GM12878 (cell line): ENCODE measurements around the gene B4GALT1. TPM values are rescaled to one million over a fixed set of nuclear protein-coding genes. Genes with fewer than 3 reads are reported as not detected.
A peak's percentile ranks its signal among the peaks of the same experiment; 100 is the strongest.
"Not testable (repeated sequence)": the region's sequence is repeated elsewhere in the genome, so short reads cannot be mapped to it uniquely, and the experiment has no call there.

ENCODE experiments used
- ATAC-seq: fragments of 200-7000 bp; cut with Tn5 transposase; 3 replicates; pipeline ENCODE4 v1.9.1; 2020; ENCODE audit warnings: mild to moderate bottlenecking, moderate library complexity
- BruUV-seq: library from RNA; stranded (reverse); fragments of 400-500 nt; replicated peaks from 2 replicates; lab custom pipeline; 2021; lab: Mats Ljungman, UMichigan
- CTCF ChIA-PET: fragments of 300-600 bp; sonication (Branson Sonifier 250); formaldehyde crosslinking; extraction: SDS; loops from one replicate; lab custom pipeline; 2021; ENCODE audit warnings: inconsistent platforms; lab: Yijun Ruan, JAX
- POLR2A ChIA-PET: fragments of 350-600 bp; formaldehyde crosslinking; extraction: SDS; loops from one replicate; lab custom pipeline; 2021; ENCODE audit warnings: inconsistent platforms; lab: Charles Lee
- RAD21 ChIA-PET: fragments of 300-600 bp; sonication (Branson Sonifier 250); formaldehyde crosslinking; loops from one replicate; lab custom pipeline; 2023; ENCODE audit warnings: antibody characterized with exemption; ENCODE audit not compliant: unreplicated experiment; lab: Charles Lee
- SMC1A ChIA-PET: fragments of 300-600 bp; sonication (Branson Sonifier 250); formaldehyde crosslinking; loops from one replicate; lab custom pipeline; 2023; ENCODE audit not compliant: unreplicated experiment, uncharacterized antibody; lab: Charles Lee
- DNase-seq: peaks from one replicate; pipeline ENCODE4 v3.0.0-alpha.2; 2011; ENCODE audit warnings: low read depth, low spot score
- FAIRE-seq: peaks from 3 replicates; lab custom pipeline; 2011; peaks lifted over from hg19 to GRCh38; lab: Jason Lieb, UNC
- H2AFZ ChIP-seq: 2 replicates; pipeline ENCODE4 v1.6.0; 2011; ENCODE audit warnings: low read depth, low read length, control low read depth; ENCODE audit not compliant: control insufficient read depth
- H3K27ac ChIP-seq: 2 replicates; pipeline ENCODE4 v1.5.1; 2011; ENCODE audit warnings: control low read depth; ENCODE audit not compliant: control insufficient read depth, insufficient read depth
- H3K27me3 ChIP-seq, 2 experiments: replicated peaks in 1 of 2; 2 replicates each; pipeline versions ENCODE4 v1.6.0 to v1.6.1; 2011; ENCODE audit warnings: low read length in 1 of 2; ENCODE audit not compliant: control insufficient read depth in 2 of 2, insufficient read depth in 2 of 2
- H3K36me3 ChIP-seq, 2 experiments: 2 replicates each; pipeline ENCODE4 v1.5.1; 2011; ENCODE audit warnings: low read length in 1 of 2; ENCODE audit not compliant: control insufficient read depth in 2 of 2, insufficient read depth in 2 of 2
- H3K4me1 ChIP-seq: 2 replicates; pipeline ENCODE4 v1.6.1; 2011; ENCODE audit warnings: mild to moderate bottlenecking, low read length, moderate library complexity, mixed read lengths; ENCODE audit not compliant: control insufficient read depth, insufficient read depth
- H3K4me2 ChIP-seq: 2 replicates; pipeline ENCODE4 v1.6.0; 2011; ENCODE audit warnings: control low read depth; ENCODE audit not compliant: control insufficient read depth, insufficient read depth
- H3K4me3 ChIP-seq: fragments of 200-600 bp; sonication (generic); 2 replicates; pipeline ENCODE4 v1.5.1; 2016
- H3K79me2 ChIP-seq: 2 replicates; pipeline ENCODE4 v1.6.0; 2011; ENCODE audit warnings: low read length; ENCODE audit not compliant: control insufficient read depth, insufficient read depth
- H3K9ac ChIP-seq: 2 replicates; pipeline ENCODE4 v1.8.0; 2011; ENCODE audit warnings: low read length, control low read depth, mixed read lengths; ENCODE audit not compliant: control insufficient read depth, insufficient read depth
- H3K9me3 ChIP-seq: replicated peaks from 3 replicates; pipeline ENCODE4 v1.5.1; 2011; ENCODE audit warnings: mild to moderate bottlenecking, low read length; ENCODE audit not compliant: control insufficient read depth, insufficient read depth
- H4K20me1 ChIP-seq: 2 replicates; pipeline ENCODE4 v1.6.0; 2011; ENCODE audit not compliant: control insufficient read depth, insufficient read depth
- ATF7 ChIP-seq: fragments of 450-650 bp; IDR thresholded peaks from 2 replicates; pipeline ENCODE4 v1.6.1; 2016; ENCODE audit warnings: low read depth, mild to moderate bottlenecking
- DPF2 ChIP-seq: fragments of 450-650 bp; IDR thresholded peaks from 2 replicates; pipeline ENCODE4 v1.6.1; 2017; ENCODE audit warnings: mild to moderate bottlenecking
- EGR1 ChIP-seq, 2 experiments: IDR thresholded peaks; 1 replicate in 1 of 2; 2 replicates in 1 of 2; pipeline ENCODE4 v1.6.1; 2011 to 2012; ENCODE audit warnings: low read depth in 2 of 2, low read length in 2 of 2, borderline replicate concordance in 1 of 2, mild to moderate bottlenecking in 1 of 2, moderate library complexity in 1 of 2
- HDAC6 ChIP-seq: fragments of 200-600 bp; sonication (generic); IDR thresholded peaks from one replicate; pipeline ENCODE4 v1.8.0; 2017; ENCODE audit warnings: antibody characterized with exemption; ENCODE audit not compliant: unreplicated experiment
- IKZF1 ChIP-seq: fragments of 450-650 bp; conservative IDR thresholded peaks from 2 replicates; pipeline ENCODE4 v1.6.1; 2017; ENCODE audit warnings: antibody characterized with exemption, mild to moderate bottlenecking
- MEF2B ChIP-seq: fragments of 450-650 bp; IDR thresholded peaks from 2 replicates; pipeline ENCODE4 v1.6.1; 2018; ENCODE audit warnings: mild to moderate bottlenecking, moderate library complexity; ENCODE audit not compliant: partially characterized antibody, poor library complexity, severe bottlenecking
- RAD51 ChIP-seq: fragments of 450-650 bp; IDR thresholded peaks from 2 replicates; pipeline ENCODE4 v1.6.1; 2016; ENCODE audit warnings: moderate library complexity, mild to moderate bottlenecking, inconsistent platforms
- RFX5 ChIP-seq: IDR thresholded peaks from 2 replicates; pipeline ENCODE4 v1.6.1; 2011; ENCODE audit warnings: low read depth, low read length, improper control_type of control experiment
- RUNX3 ChIP-seq: IDR thresholded peaks from 2 replicates; pipeline ENCODE4 v1.6.1; 2012; ENCODE audit warnings: low read length, inconsistent platforms
- SPI1 ChIP-seq: IDR thresholded peaks from 2 replicates; pipeline ENCODE4 v1.6.1; 2011; ENCODE audit warnings: low read depth, mild to moderate bottlenecking, low read length, moderate library complexity, borderline replicate concordance; ENCODE audit not compliant: insufficient read depth
- WGBS: methylation state at CpG from one replicate; pipeline ENCODE4 v1.1.6; 2016; ENCODE audit warnings: low lambda C conversion rate; ENCODE audit not compliant: insufficient replicate concordance, insufficient coverage; ENCODE audit errors: missing lambda C conversion rate; 5-methylcytosine and 5-hydroxymethylcytosine counted together
- in situ Hi-C: fragments of 300-500 bp; cut with MboI; formaldehyde crosslinking; loops from 9 replicates; pipeline ENCODE4 v1.14.3; 2018; ENCODE audit warnings: mixed read lengths
- intact Hi-C: fragments of 100-400 bp; cut with micrococcal nuclease; formaldehyde crosslinking; loops from one replicate; pipeline ENCODE4 v1.14.2; 2022; ENCODE audit not compliant: unreplicated experiment
- polyA plus RNA-seq, 11 experiments: library from polyadenylated mRNA; depleted of rRNA in 4 of 11; unstranded in 6 of 11; stranded (reverse) in 5 of 11; fragments of >200 nt; fragmentation: Nextera tagmentation in 4 of 11; fragmentation: Illumina TruSeq in 1 of 11; extraction: Ambion mirVana in 4 of 11; extraction: Trizol in 1 of 11; gene quantifications; 1 replicate in 1 of 11; 2 replicates in 10 of 11; pipeline versions ENCODE4 v1.2.1 to v1.2.3, GENCODE V29; 2011 to 2016; ENCODE audit warnings: inconsistent platforms in 2 of 11, missing spikeins in 2 of 11, low read depth in 1 of 11
- total RNA-seq, 4 experiments: library from RNA; depleted of rRNA in 3 of 4; stranded (reverse); fragments of >200 nt in 3 of 4; fragmentation: Illumina TruSeq in 1 of 4; extraction: Trizol in 1 of 4; gene quantifications; 2 replicates each; pipeline versions ENCODE4 v1.2.1 to v1.2.3, GENCODE V29; 2013 to 2021
- TF ChIP-seq, protein P1 (sequence below): fragments of 450-650 bp; IDR thresholded peaks from 2 replicates; pipeline ENCODE4 v1.6.1; 2017; ENCODE audit warnings: low read depth, mild to moderate bottlenecking, moderate library complexity

Gene B4GALT1
- total and polyA plus RNA-seq, 10 of the 15 experiments (the other 5 are each of a cell fraction or from before 2014, with no cell fraction given), result 12.7 to 79.0 (median 41.0) TPM

DNA sequence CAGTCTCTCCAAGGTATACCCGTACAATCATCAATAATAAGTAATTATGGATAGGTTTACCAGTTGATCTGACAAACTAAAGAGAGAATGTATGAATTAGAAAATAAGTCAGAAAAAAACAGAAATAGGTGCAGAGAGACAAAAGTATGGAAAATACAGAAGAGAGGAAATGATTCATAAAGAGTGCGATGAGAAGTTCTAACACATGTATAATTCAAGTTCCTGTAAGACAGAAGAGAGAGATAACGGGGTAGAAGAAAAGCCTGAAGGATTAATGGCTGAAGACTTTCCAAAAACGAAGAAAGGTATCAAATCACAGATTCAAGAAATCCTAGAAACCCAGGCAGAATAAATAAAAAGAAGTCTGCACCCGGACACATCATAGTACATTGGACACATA, 74.5 kb downstream of the B4GALT1 start (continued):
- no peak for TF ChIP-seq HDAC6

DNA sequence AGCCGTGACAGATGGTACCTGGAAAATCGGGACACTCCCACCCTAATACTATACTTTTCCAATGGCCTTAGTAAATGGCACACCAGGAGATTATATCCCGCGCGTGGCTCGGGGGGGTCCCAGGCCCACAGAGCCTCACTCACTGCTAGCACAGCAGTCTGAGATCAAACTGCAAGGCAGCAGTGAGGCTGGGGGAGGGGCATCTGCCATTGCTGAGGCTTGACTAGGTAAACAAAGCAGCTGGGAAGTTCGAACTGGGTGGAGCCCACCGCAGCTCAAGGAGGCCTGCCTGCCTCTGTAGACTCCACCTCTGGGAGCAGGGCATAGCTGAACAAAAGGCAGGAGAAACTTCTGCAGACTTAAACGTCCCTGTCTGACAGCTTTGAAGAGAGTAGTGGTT, 81.5 kb downstream of the B4GALT1 start:
- H2AFZ ChIP-seq, FAIRE-seq, RAD21 ChIA-PET, BruUV-seq, H3K79me2 ChIP-seq, H3K9me3 ChIP-seq, POLR2A ChIA-PET, DNase-seq, in situ Hi-C loops, H3K4me2 ChIP-seq, H3K36me3 ChIP-seq, ATAC-seq, H3K27ac ChIP-seq, H3K4me3 ChIP-seq, H4K20me1 ChIP-seq, intact Hi-C loops, H3K9ac ChIP-seq, H3K27me3 ChIP-seq: not testable (repeated sequence)
- 59% methylated on average over 9 of the region's 9 CpGs for WGBS
- ChIA-PET CTCF (interaction anchor here (1.0 to 1.9 kb wide), 2 partner anchors 85 to 138 kb away, joined by 3 to 5 read pairs; no protein-coding TSS in a partner anchor), SMC1A (interaction anchor here (1.6 kb wide), 1 partner anchor 20 kb away, joined by 4 read pairs; no protein-coding TSS in a partner anchor)
- peaks cover 19% of the 10 kb centered on the region for H3K4me1 ChIP-seq

DNA sequence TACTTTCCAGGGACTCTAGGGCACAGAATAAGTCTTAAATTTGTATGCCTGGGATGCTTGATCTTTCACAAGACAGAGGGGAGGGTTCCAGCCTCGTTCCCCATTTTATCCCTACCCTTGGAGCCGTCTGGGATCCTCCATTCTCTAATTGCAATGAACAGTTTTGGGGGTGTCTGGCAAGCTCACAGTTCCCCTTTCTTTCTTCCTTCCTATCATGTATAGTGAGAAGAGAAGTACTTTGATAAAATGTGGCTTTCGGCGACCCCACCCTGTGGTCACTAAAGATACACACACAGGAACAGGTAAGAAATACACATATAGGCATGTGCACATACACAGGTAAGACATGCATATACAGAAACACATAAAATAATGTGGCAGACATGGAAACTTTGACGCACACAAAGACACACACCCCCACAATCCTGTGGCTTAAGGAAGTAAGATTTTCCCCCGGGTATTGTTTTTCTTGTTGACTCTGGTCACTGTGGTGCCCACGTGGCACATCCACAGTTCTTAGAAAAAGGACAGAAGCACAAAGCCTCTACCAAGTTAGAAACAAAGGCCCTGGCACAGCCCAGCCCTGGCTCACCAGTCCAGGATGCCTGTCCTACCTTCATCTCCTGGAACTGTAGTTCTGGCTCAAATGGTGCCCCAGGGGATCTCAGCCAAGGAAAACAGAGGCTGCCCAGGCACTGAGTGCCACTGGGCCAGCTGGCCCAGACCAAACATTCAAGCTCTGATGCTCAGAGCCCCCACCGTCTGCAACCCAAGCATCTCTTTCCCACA, 84.4 kb downstream of the B4GALT1 start:
- H3K9me3 ChIP-seq, result no peaks in the 10 kb centered on the region
- H3K4me1 ChIP-seq, result peaks cover 19% of the 10 kb centered on the region
- 24% methylated on average over 8 of the region's 8 CpGs for WGBS
- H3K36me3 ChIP-seq, result no peaks in the 10 kb centered on the region
- peak; percentile 32 for ATAC-seq
- H3K9ac ChIP-seq, result no peak overlapping the region
- POLR2A ChIA-PET, result interaction anchor here (0.6 to 1.2 kb wide), 2 partner anchors 42 to 59 kb away, joined by 3 to 6 read pairs; no protein-coding TSS in a partner anchor
- H3K4me3 ChIP-seq, result no peak overlapping the region
- H3K79me2 ChIP-seq, result no peaks in the 10 kb centered on the region
- in situ Hi-C loops (loop anchor here (5.0 kb wide), 1 partner anchor 140 kb away; no protein-coding TSS in a partner anchor), intact Hi-C loops (loop anchor here (5.0 kb wide), 1 partner anchor 35 kb away; no protein-coding TSS in a partner anchor)
- RAD21 ChIA-PET, result interaction anchor here (0.8 to 3.0 kb wide), 8 partner anchors 27 to 204 kb away, joined by 3 to 20 read pairs (median 4); no protein-coding TSS in a partner anchor
- no peak for FAIRE-seq
- no peaks in the 10 kb centered on the region for H4K20me1 ChIP-seq
- no peak for DNase-seq
- no peaks in the 10 kb centered on the region for H3K27me3 ChIP-seq
- SMC1A ChIA-PET, result interaction anchor here (0.8 to 1.6 kb wide), 5 partner anchors 77 to 144 kb away, joined by 3 to 17 read pairs (median 3); no protein-coding TSS in a partner anchor
- CTCF ChIA-PET, result interaction anchor here (1.0 to 6.8 kb wide), 7 partner anchors 37 to 144 kb away, joined by 3 to 142 read pairs (median 4); no protein-coding TSS in a partner anchor
- no peak overlapping the region; the same call in none of the 2 replicates for H2AFZ ChIP-seq
- no peak overlapping the region for H3K27ac ChIP-seq
- H3K4me2 ChIP-seq, result no peak overlapping the region
- no TSS peak for BruUV-seq
- TF ChIP-seq EGR1 (IDR thresholded peaks at IDR 0.05; ENCODE audit: borderline replicate concordance in 1 of 2, low read depth in 2 of 2, low read length in 2 of 2) (peak in 1 of 2 experiments; percentile 35; a peak in 1 of 3 replicates), ATF7 (peak; percentile 34; the same call in 1 of the 2 replicates), RUNX3 (peak; percentile 26; the same call in 1 of the 2 replicates), SPI1 (peak; percentile 67; the same call in 1 of the 2 replicates), DPF2 (0 out of 2 replicates have a peak, but pooled peaks have one; percentile 17), RFX5 (no peak), MEF2B (peak; percentile 46), RAD51 (peak; percentile 30; the same call in 1 of the 2 replicates), IKZF1 (peak; percentile 41; the same call in 1 of the 2 replicates)
- TF ChIP-seq, protein P1, sequence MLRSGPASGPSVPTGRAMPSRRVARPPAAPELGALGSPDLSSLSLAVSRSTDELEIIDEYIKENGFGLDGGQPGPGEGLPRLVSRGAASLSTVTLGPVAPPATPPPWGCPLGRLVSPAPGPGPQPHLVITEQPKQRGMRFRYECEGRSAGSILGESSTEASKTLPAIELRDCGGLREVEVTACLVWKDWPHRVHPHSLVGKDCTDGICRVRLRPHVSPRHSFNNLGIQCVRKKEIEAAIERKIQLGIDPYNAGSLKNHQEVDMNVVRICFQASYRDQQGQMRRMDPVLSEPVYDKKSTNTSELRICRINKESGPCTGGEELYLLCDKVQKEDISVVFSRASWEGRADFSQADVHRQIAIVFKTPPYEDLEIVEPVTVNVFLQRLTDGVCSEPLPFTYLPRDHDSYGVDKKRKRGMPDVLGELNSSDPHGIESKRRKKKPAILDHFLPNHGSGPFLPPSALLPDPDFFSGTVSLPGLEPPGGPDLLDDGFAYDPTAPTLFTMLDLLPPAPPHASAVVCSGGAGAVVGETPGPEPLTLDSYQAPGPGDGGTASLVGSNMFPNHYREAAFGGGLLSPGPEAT, result no peak; the same call in 1 of the 2 replicates
